Fibroblast of skin of right quadriceps (primary cell): ENCODE results near the gene TSC22D3.
"Not testable (repeated sequence)": the region's sequence is repeated elsewhere in the genome, so short reads cannot be mapped to it uniquely, and the experiment has no call there.

Experiments used
- DNase-seq: peaks from one replicate; pipeline ENCODE4 v3.0.0-alpha.2; 2013

The TSC22D3 gene

DNA sequence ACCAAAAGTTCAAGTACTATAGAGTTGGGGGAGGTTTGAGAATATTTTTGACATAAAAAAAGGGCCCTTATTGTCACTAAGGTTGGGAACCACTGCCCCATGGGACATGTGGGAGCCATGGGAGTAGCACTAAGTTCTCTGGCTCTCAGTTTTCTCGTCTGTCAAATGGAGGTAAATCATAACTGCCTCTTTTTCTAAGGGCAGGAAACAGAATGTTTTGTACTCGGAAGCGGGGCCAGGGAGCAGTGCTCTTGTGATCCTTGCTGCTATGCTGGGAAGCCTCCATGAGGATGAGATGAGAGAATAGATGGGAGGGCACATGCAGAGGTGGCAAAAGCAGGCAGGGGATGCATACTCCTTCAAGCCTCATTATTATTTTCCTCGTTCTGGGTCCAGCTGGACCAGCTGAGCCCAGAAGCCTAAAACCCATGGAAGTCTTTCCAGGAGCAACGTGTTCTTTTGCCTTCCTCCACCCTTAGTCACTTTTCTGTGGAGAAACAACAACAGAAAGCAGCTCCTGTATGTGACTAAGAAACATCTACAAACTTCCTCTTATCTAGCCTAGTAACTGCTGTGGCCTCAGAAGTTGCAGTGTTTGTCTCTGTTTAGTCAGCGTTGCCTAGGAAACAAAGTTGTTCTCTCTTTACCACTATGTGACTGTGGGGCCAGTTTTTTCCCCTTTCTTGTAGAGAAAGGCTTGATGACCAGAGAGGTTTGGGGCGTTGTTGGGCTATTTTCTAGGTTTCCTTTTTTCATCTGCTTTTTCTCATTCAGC is 64.8 kb downstream of the TSC22D3 start:
- peak; percentile 91 for DNase-seq

DNA sequence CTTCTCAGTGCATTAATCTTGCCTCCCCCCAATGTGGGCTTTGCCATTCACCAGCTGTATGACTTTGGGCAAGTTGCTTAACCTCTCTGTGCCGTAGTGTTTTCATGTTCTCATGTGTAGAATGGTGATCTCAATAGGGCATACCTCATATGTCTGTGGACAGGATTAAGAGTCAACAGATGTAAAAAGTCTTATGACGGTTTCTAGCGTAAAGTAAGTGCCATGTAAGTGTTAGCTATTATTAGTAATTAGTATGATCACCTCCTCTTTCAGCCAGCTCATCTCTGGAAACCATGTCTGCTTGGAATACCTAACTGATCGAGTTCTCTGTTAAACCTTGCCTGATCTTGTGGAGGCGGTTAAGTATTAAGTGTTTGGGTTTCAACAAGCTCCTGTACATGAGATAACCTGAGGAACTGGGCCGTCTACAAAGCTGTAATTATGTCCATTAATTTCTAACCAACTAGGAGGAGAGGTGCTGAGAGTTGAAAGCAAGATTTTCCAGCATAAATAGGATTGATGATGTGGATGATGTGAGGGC is 66.3 kb downstream of the TSC22D3 start:
- DNase-seq: no peak

DNA sequence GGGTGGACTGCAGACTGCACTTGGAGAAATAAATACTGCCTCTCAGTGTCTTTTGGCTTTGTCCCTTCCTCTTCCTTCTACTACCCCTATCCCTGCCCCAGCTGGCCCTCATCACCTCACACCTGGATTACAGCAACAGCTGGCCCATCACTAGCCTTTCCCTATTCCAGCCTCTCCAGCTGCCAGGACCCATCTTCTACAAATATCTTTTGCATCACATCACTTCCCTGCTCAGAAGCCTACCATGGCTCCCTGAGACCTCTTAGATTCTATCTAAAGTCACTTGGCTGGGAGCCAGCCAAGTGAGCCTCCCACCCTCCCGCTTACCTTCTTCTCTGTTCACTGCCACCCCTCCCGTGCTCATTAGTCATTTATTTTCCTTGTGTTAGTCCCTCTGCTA is 66.8 kb downstream of the TSC22D3 start:
- DNase-seq: no peak

DNA sequence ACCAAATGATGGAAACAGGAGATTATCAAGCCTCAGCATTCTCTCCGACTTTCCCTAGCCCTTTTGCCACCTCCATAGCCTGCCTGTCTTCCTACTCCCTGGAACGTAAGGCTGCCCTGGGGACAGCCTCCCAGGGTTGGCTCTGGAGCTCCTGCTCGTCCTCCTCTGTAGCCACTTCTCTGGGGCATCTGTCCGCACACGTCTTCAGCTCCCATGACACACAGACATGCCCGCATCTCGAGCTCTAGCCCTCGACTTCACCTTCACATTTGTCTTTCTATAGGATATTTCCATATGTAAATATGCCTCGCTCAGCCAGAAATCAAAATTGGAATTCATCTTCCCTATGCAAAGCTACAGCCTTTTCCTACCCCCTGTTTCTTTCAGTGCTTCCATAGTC is 67.7 kb downstream of the TSC22D3 start:
- DNase-seq: no peak

DNA sequence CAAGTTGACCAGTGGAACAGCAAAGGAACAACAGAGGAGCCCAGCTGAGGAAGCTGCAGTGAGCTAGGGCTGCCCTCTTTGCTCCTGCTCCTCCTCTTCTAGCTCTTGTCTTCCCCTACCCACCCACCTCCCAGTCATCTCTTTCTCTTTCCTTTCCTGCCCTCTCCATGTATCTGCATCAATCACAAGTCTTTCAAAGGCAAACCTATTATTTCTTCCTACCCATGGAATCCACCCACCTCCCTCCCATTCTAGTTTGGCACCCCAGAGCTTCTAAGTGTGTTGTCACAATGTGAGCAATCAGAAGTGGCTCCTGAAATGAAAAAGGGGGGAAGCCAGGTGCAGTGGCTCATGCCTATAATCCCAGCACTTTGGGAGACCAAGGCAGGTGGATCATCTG is 69.3 kb downstream of the TSC22D3 start:
- no peak for DNase-seq

DNA sequence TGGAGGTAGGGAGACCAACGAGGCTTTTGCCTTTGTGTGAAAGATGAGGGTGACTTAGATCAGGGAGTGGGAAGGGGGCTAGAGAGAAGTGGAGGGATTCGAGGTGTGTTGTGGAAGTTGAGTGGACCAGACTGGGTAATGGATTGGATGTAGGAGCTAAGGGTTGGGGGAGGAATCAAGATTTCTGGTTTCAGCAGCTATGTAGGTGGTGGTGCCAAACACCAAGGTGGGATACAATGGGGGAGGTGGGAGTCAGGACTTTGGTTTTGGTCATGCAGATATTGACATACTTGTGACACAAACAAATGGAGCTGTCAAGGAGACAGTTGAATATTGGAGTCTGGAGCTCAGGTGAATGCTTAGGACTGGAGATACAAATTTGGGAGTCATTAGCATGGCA is 71.0 kb downstream of the TSC22D3 start:
- no peak for DNase-seq

DNA sequence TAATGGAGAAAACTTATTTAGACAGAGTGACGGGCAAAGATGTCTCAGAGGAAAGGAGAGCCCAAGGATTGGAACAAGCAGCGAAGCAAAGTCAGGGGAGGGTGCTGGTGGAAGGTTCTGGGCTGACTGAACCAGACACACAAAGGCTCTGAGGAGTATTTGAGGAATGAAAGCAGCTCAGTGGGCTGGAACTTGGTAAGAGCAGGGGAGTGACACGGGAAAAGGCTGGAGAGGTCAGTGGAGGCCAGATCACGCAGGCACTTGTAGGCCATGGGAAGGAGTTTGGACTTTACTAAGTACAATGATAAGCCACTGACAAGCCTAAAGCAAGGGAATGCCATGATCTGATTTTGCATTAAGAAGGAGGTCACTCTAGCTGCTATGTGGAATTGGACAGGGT is 71.4 kb downstream of the TSC22D3 start:
- no peak for DNase-seq

DNA sequence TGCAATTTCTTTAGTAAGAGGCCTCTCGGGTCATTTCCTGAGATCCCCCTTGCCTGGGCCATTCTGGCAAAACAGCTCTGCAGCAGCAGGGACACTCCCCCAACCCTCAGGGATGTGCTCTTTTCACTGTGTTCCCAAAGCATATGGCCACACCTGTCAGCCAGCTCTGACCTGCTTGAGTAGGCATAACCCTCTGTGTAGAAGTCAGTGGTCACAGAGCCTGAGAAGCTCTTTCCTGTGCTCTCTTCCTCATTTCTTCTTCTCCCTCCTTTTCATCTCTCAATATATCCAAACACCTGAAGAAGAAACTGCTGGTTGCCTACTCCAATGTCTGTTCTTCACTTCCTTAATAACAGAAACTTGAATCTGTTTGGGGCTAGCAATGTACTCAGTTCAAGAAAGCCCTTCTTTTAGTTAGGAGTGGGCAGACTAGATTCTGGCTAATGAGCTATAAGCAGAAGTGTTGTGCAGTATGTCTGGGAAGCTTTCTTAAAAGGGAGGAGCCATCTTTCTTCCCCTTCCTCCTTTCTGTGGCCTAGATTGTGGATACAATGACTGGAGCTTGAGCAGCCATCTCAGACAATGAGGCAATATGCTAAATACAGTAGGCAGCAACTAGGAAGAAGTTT is 74.0 kb downstream of the TSC22D3 start:
- no peak for DNase-seq

DNA sequence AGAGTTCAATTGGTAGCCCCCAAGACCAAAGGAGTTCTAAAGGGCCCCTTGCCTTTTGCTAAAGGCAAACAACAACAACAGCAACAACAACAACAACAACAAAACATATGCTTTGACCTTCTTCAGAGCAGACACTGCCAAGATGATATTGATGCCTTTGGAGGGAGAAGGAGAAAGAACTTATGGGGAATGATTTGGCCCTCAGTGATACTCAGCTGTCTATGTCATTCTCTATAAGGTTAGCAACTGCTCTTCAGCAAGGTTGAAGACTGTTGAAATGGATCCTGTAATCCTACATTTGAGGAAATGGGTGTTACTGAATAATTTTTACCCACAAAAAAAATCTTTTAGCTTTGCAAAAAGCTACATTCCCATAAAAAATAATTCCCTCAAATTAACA is 74.8 kb downstream of the TSC22D3 start:
- DNase-seq: no peak

DNA sequence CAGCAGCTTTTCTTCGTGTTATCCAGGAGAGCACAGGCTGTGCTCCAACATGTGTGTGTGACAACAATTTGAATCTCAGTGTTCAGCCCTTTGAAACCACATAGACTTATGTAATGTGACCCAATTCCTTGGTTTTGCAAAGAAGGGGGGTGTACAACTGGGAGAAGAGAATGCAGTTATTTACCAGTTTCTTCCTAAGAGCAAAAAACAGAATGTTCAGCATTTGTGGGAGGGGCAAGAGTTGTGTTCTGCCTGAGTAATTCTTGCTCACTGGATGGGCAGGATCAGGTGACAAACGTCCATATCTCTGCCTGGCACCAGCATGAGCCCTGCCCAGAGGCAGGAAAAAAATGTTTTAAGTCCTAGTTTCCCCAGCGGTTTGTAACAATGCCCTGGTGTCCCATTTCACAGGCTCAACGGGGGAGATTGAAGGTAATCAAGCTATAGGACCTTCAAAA is 75.2 kb downstream of the TSC22D3 start:
- no peak for DNase-seq

DNA sequence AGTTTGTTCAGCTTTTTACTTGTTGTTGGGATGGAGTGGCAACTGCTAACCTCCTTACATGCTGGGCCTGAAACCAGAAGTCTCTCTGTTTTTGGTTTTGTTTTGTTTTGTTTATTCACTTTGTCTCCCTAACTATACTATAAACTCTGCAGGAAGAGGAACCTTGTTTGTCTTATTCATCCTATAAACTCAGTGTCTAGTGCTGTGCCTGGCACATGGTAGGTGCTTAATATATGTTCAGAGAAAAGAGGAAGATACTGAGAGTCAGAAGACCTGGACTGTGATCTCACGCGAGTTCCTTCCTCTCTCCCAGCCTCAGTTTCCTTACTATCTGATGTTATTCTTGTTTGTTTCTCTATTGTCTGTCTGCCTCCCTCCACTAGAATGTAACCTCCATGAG is 76.0 kb downstream of the TSC22D3 start:
- DNase-seq: no peak

DNA sequence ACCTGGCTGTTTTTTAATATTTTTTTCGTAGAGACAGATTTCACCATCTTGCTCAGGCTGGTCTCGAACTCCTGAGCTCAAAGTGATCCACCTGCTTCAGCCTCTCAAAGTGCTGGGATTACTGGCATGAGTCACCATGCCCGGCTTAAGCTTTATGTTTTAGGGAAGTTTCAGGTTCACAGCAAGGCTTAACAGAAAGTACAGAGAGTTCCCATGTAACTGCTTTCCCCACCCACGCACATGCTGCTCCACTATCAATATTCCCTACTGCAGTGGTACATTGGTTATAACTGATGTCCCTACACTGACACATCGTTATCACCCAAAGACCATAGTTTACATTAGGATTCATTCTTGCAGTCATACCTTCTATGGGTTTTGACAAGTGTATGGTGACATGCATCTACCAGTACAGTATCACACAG is 84.6 kb downstream of the TSC22D3 start:
- DNase-seq: no peak

DNA sequence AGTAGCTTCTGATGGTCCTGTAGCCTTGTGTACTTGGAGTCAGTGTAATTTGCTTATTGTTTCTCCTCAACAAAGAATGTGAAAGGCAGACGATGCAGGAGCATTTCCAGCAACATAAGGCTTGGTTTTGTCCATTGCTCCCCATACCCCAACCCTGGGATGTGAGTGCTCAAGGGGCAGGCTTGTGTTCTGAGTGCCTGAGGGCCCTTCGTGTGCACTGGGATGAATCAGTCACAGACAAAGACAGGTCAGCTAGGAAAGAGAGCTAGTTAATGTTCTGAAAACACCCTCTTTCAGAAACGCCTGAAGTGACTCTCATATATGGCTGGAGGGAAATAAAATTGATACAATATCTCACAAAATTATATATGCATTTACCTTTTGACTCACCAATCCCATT is 88.1 kb downstream of the TSC22D3 start:
- no peak for DNase-seq

DNA sequence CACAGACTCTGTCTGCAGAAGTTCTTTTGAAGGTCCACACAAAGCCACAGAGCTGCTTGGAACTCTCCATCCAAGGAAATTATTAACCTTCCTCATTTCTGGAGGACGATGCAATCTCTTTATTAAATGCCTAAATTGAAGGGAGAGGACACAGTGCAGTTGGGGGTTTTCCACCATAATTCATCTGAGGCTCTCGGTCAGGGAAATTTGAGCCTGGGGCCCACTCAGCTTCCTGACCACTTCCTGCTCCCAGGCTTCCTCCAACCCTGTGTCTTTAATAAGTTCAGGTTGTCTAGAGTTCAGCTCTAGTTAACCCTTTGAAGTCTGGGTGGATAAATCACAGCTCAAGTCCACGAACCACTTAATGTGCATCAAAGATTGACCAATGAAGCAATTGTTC is 88.8 kb downstream of the TSC22D3 start:
- no peak for DNase-seq

DNA sequence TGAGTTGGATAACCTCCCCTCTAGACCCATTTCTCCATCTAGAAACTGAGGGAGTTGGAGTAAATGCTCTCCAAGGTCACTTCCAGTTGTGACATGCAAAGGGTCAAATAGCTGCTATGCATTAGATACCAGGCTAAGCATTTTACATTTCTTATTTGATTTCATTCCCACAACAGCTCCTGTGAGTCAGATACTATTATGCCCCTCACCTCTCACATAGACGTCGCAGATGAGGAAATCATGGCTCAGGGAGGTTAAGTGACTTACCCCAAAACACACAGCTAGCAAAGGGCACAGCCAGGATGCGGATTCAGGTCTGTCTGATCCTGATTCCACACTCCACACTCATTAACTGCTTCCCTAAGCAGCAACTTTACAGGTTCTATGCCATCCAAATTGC is 89.6 kb downstream of the TSC22D3 start:
- no peak for DNase-seq

DNA sequence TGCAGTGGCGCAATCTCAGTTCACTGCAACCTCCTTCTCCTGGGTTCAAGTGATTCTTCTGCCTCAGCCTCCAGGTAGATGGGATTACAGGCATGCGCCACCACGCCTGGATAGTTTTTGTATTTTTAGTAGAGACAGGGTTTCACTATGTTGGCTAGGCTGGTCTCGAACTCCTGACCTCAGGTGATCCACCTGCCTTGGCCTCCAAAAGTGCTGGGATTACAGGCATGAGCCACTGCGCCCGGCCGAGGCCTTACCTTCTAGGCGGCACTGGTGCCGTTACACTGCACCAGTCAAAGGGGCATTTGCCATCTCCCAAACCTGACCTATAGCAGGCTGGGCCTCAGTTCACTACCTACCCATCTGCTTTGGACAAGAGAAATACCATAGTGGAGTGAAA is 90.0 kb downstream of the TSC22D3 start:
- DNase-seq: not testable (repeated sequence)

DNA sequence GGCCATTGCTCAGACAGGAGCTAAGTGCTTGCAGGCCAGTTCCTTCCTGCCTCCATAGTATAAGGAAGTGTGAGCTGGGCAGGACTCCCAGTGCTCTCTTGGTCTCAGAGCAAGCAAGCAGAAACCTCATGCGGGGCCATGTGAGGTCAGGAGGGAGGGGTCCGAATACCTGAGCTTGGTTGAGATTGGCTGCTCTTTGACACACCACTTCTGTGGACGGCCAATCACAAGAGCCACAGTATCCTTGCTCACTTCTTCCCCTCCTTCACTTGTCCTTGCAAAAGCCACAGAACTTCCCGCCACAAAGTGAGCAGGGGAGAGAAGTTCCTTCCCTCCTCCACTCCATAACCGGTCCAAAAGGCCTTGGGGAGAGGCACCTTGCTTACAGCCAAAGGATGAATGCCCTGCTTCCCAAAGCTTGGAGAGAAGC is 90.6 kb downstream of the TSC22D3 start:
- DNase-seq: no peak

DNA sequence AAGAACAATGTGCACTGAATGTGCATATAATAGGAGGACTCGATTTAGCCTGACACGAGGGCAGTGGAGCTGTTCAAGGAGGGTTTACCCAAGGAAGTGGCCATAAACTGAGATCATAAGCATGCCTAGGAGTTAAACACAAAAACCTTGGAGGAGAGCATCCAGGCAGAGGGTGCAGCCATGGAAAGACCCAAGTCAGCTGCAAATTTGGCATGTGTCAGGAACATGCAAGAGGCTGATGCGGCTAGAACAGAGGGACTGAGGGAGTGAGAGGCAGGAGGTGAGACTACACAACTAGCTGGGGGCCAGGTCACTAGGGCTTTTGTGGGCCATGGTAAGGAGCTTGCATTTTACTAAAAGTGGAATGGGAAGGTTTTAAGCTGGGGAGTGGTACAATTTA is 91.7 kb downstream of the TSC22D3 start:
- DNase-seq: no peak

DNA sequence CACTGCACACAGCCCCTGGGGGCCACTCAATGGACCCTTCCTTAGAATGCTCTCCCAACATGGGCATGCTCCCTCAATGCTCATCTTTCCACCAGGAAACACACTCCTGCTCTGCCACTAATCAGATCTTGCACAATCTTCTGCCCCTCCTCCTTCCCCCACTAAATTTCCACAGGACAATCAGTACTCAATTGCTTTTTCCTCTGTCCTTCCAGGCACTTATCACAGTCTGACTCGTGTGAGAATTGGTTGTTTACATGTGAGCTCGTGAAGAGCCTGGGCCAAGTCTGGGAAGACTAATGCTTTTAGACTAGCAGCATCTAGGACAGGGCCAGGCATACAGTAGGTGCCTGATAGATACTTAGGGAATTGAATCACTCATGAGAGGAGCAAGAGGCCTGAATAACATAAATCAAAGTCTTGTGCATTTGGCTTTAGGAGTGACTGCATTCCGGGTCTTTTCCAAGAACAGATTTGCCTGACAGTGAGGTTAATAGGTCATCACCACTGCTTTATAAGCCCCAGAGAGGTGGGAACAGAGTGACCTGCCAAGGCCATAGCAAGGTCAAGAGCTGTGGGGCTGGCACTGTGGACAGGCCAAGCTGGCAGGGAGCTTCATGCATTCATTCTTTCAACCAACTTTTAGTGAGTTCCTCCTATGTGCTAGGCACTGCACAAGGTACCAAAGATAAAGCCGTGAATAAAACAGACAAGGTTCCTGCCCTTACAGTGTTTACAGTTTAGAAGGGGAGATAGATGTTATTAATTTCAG is 92.3 kb downstream of the TSC22D3 start:
- DNase-seq: no peak

DNA sequence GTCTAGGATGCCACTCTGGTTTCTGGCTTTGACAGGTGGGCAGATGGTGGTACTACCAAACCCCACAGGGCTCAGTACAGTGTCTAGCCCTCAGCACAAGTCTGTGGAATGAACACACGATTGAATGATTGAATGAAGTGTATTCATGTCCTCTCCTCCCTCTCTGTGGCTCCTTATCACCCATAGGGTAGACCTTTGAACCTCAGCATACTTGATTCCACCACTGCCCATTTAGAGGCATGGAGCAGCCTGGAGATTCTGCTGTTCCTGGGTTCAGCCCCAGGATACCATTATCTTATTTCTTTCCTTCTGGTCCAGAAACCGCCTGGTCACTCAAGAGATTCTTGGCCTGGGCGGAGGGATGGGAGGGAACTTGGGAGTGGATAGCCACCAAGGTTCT is 93.3 kb downstream of the TSC22D3 start:
- no peak for DNase-seq

DNA sequence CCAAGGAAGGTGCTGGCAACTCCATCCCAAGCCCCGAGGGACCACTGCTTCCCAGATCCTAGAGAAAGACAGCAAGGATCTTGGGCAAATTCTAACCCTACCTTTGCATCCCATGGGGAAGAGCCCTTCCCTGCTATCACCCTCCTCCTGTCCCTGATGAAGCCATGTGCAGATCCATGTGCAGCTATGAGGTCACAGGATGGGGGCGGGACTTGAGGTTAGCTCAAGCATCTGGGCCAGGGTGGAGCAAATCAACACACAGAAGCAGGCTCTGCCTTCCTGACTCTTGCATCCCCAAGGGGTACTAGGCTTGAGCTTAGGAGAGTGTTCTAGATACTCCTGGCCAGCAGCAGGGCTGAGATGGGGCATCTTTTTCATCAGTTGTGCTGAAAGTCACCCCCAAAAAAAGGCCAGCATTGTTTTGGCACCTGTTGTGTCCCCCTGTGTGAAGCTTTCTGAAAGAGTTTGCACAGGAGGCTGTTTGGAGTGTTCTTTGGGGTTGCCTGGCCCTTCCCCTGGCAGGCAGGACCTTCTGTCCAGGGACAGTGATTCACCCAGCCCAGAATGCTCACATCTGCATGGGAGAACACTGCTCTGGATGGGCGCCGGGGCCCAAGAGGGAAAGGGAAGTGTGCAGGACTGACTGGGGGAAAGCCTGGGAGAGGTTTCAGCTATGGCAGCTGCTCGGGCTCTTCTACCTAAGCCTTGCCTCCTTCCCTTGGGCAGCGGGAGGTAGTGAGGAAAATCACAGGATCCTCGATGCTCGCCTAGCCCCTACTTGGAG is 96.4 kb downstream of the TSC22D3 start:
- DNase-seq: peak; percentile 59

DNA sequence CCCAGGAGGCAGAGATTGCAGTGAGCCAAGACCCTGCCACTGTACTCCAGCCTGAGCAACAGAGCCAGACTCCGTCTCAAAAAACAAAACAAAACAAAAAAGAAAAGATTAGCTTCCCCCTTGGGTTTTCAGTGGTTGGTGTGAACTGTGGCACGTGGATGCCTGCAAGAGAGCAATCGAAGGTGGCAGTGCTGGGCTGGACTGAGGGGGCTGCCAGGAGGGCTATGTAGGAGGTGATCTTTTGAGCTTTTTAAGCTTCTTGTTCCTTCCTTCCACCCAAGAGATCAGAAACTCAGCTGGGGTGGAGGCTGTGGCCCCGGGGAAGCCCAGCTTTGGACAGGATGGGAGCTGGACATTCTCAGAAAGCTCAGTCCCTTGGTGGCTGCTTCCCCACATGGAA is 97.7 kb downstream of the TSC22D3 start:
- DNase-seq: no peak

DNA sequence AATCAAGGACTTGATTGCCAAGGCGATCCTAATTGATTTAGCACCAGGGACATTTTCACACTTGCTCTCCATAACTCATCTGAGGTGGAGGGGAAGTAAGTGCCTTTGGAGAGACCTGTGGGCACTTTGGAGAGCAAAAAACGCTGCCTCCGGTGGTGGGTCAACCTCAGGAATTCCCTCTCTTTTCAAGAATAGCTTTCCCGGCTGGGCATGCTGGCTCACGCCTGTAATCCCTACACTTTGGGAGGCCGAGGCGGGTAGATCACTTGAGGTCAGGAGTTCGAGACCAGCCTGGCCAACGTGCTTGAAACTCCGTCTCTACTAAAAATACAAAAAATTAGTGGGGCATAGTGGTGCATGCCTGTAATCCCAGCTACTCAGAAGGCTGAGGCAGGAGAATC is 98.1 kb downstream of the TSC22D3 start:
- DNase-seq: no peak
